H9 (cell line): Measurements from ENCODE around the gene ARHGEF9. TPM values are rescaled to one million over a fixed set of nuclear protein-coding genes. Genes with fewer than 3 reads are reported as not detected.
"Not testable (repeated sequence)": the region's sequence is repeated elsewhere in the genome, so short reads cannot be mapped to it uniquely, and the experiment has no call there.

Experiments
- DNase-seq: peaks from one replicate; pipeline ENCODE4 v3.0.0-alpha.2; 2017
- H2AFZ ChIP-seq: one replicate; pipeline ENCODE4 v1.6.1; 2013; ENCODE audit warnings: mild to moderate bottlenecking, low read length, control low read depth, moderate library complexity
- H2AK5ac ChIP-seq: 2 replicates; pipeline ENCODE4 v1.6.1; 2013; ENCODE audit warnings: low read length, control low read depth, mixed read lengths; ENCODE audit not compliant: insufficient read length
- H2BK120ac ChIP-seq: one replicate; pipeline ENCODE4 v1.6.1; 2013; ENCODE audit warnings: low read depth, mild to moderate bottlenecking, low read length, control low read depth, inconsistent platforms; ENCODE audit not compliant: poor library complexity, severe bottlenecking
- H2BK12ac ChIP-seq: 2 replicates; pipeline ENCODE4 v1.6.1; 2013; ENCODE audit warnings: low read length, control low read depth, mixed read lengths, low read depth; ENCODE audit not compliant: insufficient read length
- H2BK15ac ChIP-seq: 2 replicates; pipeline ENCODE4 v1.6.1; 2013; ENCODE audit warnings: low read depth, low read length, control low read depth
- H2BK20ac ChIP-seq: one replicate; pipeline ENCODE4 v1.6.1; 2013; ENCODE audit warnings: low read depth, mild to moderate bottlenecking, low read length, control low read depth, inconsistent platforms; ENCODE audit not compliant: poor library complexity, severe bottlenecking
- H2BK5ac ChIP-seq: 2 replicates; pipeline ENCODE4 v1.6.1; 2013; ENCODE audit warnings: low read length, control low read depth, mixed read lengths; ENCODE audit not compliant: insufficient read length
- H3K14ac ChIP-seq: 2 replicates; pipeline ENCODE4 v1.6.1; 2013; ENCODE audit warnings: low read length, control low read depth; ENCODE audit not compliant: insufficient read depth
- H3K18ac ChIP-seq: 2 replicates; pipeline ENCODE4 v1.6.1; 2013; ENCODE audit warnings: low read depth, mild to moderate bottlenecking, mixed read lengths, low read length, control low read depth; ENCODE audit not compliant: insufficient read length
- H3K23ac ChIP-seq: 2 replicates; pipeline ENCODE4 v1.6.1; 2013; ENCODE audit warnings: low read length, control low read depth, mixed read lengths, low read depth; ENCODE audit not compliant: insufficient read length
- H3K23me2 ChIP-seq: 2 replicates; pipeline ENCODE4 v1.6.1; 2013; ENCODE audit warnings: low read depth, mild to moderate bottlenecking, mixed read lengths, low read length, control low read depth; ENCODE audit not compliant: insufficient read length, poor library complexity, severe bottlenecking
- H3K27ac ChIP-seq: 2 replicates; pipeline ENCODE4 v1.5.1; 2013; ENCODE audit warnings: low read length, control low read depth, mixed read lengths, low read depth; ENCODE audit not compliant: insufficient read length
- H3K27me3 ChIP-seq: 2 replicates; pipeline ENCODE4 v1.6.1; 2013; ENCODE audit warnings: low read length, control low read depth, inconsistent platforms; ENCODE audit not compliant: insufficient read depth
- H3K4ac ChIP-seq: 2 replicates; pipeline ENCODE4 v1.6.1; 2013; ENCODE audit warnings: low read depth, mild to moderate bottlenecking, control low read depth, inconsistent platforms, low read length, moderate library complexity
- H3K4me1 ChIP-seq: 2 replicates; pipeline ENCODE4 v1.6.1; 2013; ENCODE audit warnings: low read length, control low read depth, inconsistent platforms; ENCODE audit not compliant: insufficient read depth
- H3K4me2 ChIP-seq: 2 replicates; pipeline ENCODE4 v1.6.1; 2013; ENCODE audit warnings: low read length, control low read depth, mixed read lengths; ENCODE audit not compliant: insufficient read length, insufficient read depth
- H3K56ac ChIP-seq: 2 replicates; pipeline ENCODE4 v1.6.1; 2013; ENCODE audit warnings: low read depth, mild to moderate bottlenecking, mixed read lengths, low read length, control low read depth; ENCODE audit not compliant: insufficient read length
- H3K79me1 ChIP-seq: 2 replicates; pipeline ENCODE4 v1.6.1; 2013; ENCODE audit warnings: low read depth, mild to moderate bottlenecking, moderate library complexity, low read length, control low read depth, inconsistent platforms; ENCODE audit not compliant: insufficient read depth, poor library complexity, severe bottlenecking
- H3K79me2 ChIP-seq: 2 replicates; pipeline ENCODE4 v1.6.1; 2013; ENCODE audit warnings: low read length, control low read depth, inconsistent platforms; ENCODE audit not compliant: insufficient read depth
- H3K9ac ChIP-seq: 2 replicates; pipeline ENCODE4 v1.6.1; 2013; ENCODE audit warnings: low read length, control low read depth, mixed read lengths; ENCODE audit not compliant: insufficient read length; ENCODE audit errors: extremely low read depth
- H3K9me3 ChIP-seq: one replicate; pipeline ENCODE4 v1.6.1; 2013; ENCODE audit warnings: low read depth, low read length, inconsistent platforms; ENCODE audit not compliant: control insufficient read depth
- H3T11ph ChIP-seq: one replicate; pipeline ENCODE4 v1.6.1; 2013; ENCODE audit warnings: mild to moderate bottlenecking, low read length, control low read depth, inconsistent platforms
- H4K20me1 ChIP-seq: one replicate; pipeline ENCODE4 v1.6.1; 2013; ENCODE audit not compliant: control insufficient read depth, insufficient read length, insufficient read depth
- H4K5ac ChIP-seq: 2 replicates; pipeline ENCODE4 v1.6.1; 2013; ENCODE audit warnings: low read depth, mild to moderate bottlenecking, mixed read lengths, low read length, control low read depth; ENCODE audit not compliant: insufficient read length
- H4K8ac ChIP-seq: replicated peaks from 2 replicates; pipeline ENCODE4 v1.6.1; 2013; ENCODE audit warnings: low read length, control low read depth, mixed read lengths, low read depth; ENCODE audit not compliant: insufficient read length
- H4K91ac ChIP-seq: 2 replicates; pipeline ENCODE4 v1.6.1; 2013; ENCODE audit warnings: low read depth, mild to moderate bottlenecking, moderate library complexity, mixed read lengths, low read length, control low read depth; ENCODE audit not compliant: insufficient read length
- H3K27ac Mint-ChIP-seq, 3 experiments: 2 replicates in 2 of 3; 3 replicates in 1 of 3; pipeline ENCODE4 v1.8.0; 2020 to 2021; ENCODE audit warnings: mixed read lengths in 3 of 3, mild to moderate bottlenecking in 1 of 3, moderate library complexity in 1 of 3
- H3K27me3 Mint-ChIP-seq: 2 replicates; pipeline ENCODE4 v1.8.0; 2021; ENCODE audit warnings: low read depth, mild to moderate bottlenecking, moderate library complexity, mixed read lengths
- H3K36me3 Mint-ChIP-seq, 3 experiments: 2 replicates in 2 of 3; 3 replicates in 1 of 3; pipeline ENCODE4 v1.8.0; 2020 to 2021; ENCODE audit warnings: low read depth in 3 of 3, mixed read lengths in 3 of 3; ENCODE audit not compliant: insufficient read depth in 1 of 3
- H3K4me1 Mint-ChIP-seq, 2 experiments: 2 replicates each; pipeline ENCODE4 v1.8.0; 2020; ENCODE audit warnings: mixed read lengths in 2 of 2
- H3K4me3 Mint-ChIP-seq, 2 experiments: 2 replicates in 1 of 2; 3 replicates in 1 of 2; pipeline ENCODE4 v1.8.0; 2020 to 2021; ENCODE audit warnings: mild to moderate bottlenecking in 2 of 2, mixed read lengths in 2 of 2, moderate library complexity in 1 of 2
- H3K9me3 Mint-ChIP-seq, 2 experiments: 2 replicates in 1 of 2; 3 replicates in 1 of 2; pipeline ENCODE4 v1.8.0; 2020; ENCODE audit warnings: mild to moderate bottlenecking in 2 of 2, mixed read lengths in 2 of 2, moderate library complexity in 1 of 2
- WGBS: extraction: QIAGEN DNeasy Blood & Tissue Kit; methylation state at CpG from one replicate; pipeline ENCODE4 v1.1.7; 2013; ENCODE audit warnings: missing lambda C conversion rate, low lambda C conversion rate, mixed read lengths; ENCODE audit not compliant: insufficient read length; ENCODE audit errors: extremely low coverage; 5-methylcytosine and 5-hydroxymethylcytosine counted together
- total RNA-seq: library from RNA; stranded (reverse); gene quantifications from 2 replicates; pipeline ENCODE4 v1.2.1, GENCODE V29; 2021
- TF ChIP-seq, protein P1 (sequence below): fragments of 200-600 bp; sonication (generic); conservative IDR thresholded peaks from 3 replicates; pipeline ENCODE4 v1.8.0; 2021; ENCODE audit warnings: antibody characterized with exemption, mild to moderate bottlenecking

Gene ARHGEF9
- total RNA-seq, 1 experiment from 2014 or later, result 26.4 TPM

DNA sequence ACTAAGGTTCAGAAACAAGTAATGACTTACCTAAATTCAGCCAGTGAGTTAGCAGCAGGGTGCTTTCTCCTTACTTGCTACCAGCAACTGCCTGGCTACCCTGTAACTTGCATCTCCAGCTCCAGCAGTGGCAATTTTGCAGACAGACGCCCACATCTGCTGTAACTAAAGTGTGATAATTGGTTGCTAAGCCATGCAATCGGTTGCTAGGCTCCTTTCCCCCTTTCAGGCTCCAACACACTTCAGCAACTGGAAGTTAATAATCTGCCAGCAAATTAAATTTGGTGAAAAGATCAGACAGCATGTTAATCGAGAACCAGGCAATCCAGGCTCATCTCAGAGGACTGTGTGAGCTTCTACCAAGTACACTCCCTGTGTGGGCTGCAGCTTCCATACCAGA, 24.2 kb upstream of the ARHGEF9 start:
- TF ChIP-seq, protein P1, sequence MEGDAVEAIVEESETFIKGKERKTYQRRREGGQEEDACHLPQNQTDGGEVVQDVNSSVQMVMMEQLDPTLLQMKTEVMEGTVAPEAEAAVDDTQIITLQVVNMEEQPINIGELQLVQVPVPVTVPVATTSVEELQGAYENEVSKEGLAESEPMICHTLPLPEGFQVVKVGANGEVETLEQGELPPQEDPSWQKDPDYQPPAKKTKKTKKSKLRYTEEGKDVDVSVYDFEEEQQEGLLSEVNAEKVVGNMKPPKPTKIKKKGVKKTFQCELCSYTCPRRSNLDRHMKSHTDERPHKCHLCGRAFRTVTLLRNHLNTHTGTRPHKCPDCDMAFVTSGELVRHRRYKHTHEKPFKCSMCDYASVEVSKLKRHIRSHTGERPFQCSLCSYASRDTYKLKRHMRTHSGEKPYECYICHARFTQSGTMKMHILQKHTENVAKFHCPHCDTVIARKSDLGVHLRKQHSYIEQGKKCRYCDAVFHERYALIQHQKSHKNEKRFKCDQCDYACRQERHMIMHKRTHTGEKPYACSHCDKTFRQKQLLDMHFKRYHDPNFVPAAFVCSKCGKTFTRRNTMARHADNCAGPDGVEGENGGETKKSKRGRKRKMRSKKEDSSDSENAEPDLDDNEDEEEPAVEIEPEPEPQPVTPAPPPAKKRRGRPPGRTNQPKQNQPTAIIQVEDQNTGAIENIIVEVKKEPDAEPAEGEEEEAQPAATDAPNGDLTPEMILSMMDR, result no peak
- H2AFZ ChIP-seq, result no peak overlapping the region
- no peak overlapping the region for H2BK5ac ChIP-seq
- no peaks in the 10 kb centered on the region for H3K23me2 ChIP-seq
- no peak overlapping the region for H4K91ac ChIP-seq
- no peak overlapping the region for H3K56ac ChIP-seq
- H3K9ac ChIP-seq, result no peak overlapping the region
- no peaks in the 10 kb centered on the region for H3K79me2 ChIP-seq
- Mint-ChIP-seq H3K27ac (no peak overlapping the region), H3K36me3 (peaks cover 0 to 2% (median 0%) of the 10 kb centered on the region in 3 experiments; a peak in 2 of 7 replicates), H3K4me3 (no peak overlapping the region), H3K4me1 (peaks cover 2 to 12% of the 10 kb centered on the region in 2 experiments; a peak in 3 of 4 replicates), H3K9me3 (peaks cover 46 to 59% of the 10 kb centered on the region in 2 experiments), H3K27me3 (no peaks in the 10 kb centered on the region)
- no CpG with 5 or more reads among the region's 3 CpGs for WGBS
- H3T11ph ChIP-seq, result no peak overlapping the region
- no peak overlapping the region for H4K5ac ChIP-seq
- no peak overlapping the region for H3K4ac ChIP-seq
- H3K18ac ChIP-seq, result no peak overlapping the region
- peaks cover 20% of the 10 kb centered on the region for H3K9me3 ChIP-seq
- no peak overlapping the region for H2AK5ac ChIP-seq
- no peak overlapping the region for H3K4me2 ChIP-seq
- no peaks in the 10 kb centered on the region for H3K4me1 ChIP-seq
- H3K14ac ChIP-seq, result no peak overlapping the region
- no peaks in the 10 kb centered on the region for H3K79me1 ChIP-seq
- no peak overlapping the region for H2BK15ac ChIP-seq
- H4K20me1 ChIP-seq, result no peaks in the 10 kb centered on the region
- H2BK120ac ChIP-seq, result no peak overlapping the region
- DNase-seq, result no peak
- H3K23ac ChIP-seq, result no peak overlapping the region
- no peak overlapping the region for H2BK12ac ChIP-seq
- no peak overlapping the region for H4K8ac ChIP-seq
- no peak overlapping the region for H2BK20ac ChIP-seq
- H3K27ac ChIP-seq, result no peak overlapping the region
- no peaks in the 10 kb centered on the region for H3K27me3 ChIP-seq

DNA sequence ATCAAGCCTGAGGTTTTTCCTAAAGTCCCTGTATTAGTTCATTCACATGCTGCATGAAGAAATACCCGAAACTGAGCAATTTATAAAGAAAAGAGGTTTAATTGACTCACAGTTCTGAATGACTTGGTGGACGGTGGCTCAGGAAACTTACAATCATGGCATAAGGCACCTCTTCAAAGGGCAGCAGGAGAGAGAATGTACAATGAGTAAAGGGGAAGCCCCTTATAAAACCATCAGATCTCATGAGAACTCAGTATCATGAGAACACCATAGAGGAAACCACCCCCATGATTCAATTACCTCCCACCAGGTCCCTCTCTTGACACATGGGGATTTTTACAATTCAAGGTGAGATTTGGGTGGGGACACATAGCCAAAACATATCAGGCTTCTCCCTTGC, 10.4 kb upstream of the ARHGEF9 start:
- H3K27me3 Mint-ChIP-seq, H2BK12ac ChIP-seq, H3K4me2 ChIP-seq, H4K8ac ChIP-seq, H3T11ph ChIP-seq, H3K9ac ChIP-seq, H3K27ac ChIP-seq, H4K91ac ChIP-seq, H3K36me3 Mint-ChIP-seq, H3K79me1 ChIP-seq, H3K4me3 Mint-ChIP-seq, H3K79me2 ChIP-seq, H3K18ac ChIP-seq, H2AFZ ChIP-seq, H2BK120ac ChIP-seq, H3K4me1 ChIP-seq, DNase-seq, H4K20me1 ChIP-seq, H3K56ac ChIP-seq, H3K14ac ChIP-seq, H3K27ac Mint-ChIP-seq, H2BK15ac ChIP-seq, H2BK5ac ChIP-seq, H2BK20ac ChIP-seq, H3K23me2 ChIP-seq, H2AK5ac ChIP-seq, H3K4ac ChIP-seq, H4K5ac ChIP-seq, H3K27me3 ChIP-seq, H3K23ac ChIP-seq, H3K4me1 Mint-ChIP-seq: not testable (repeated sequence)
- peaks cover 65 to 66% of the 10 kb centered on the region in 2 experiments for H3K9me3 Mint-ChIP-seq
- H3K9me3 ChIP-seq, result peaks cover 50% of the 10 kb centered on the region
- WGBS, result no CpG with 5 or more reads among the region's 2 CpGs
